Measurements from ENCODE around the gene CAND2.

The CAND2 gene

DNA sequence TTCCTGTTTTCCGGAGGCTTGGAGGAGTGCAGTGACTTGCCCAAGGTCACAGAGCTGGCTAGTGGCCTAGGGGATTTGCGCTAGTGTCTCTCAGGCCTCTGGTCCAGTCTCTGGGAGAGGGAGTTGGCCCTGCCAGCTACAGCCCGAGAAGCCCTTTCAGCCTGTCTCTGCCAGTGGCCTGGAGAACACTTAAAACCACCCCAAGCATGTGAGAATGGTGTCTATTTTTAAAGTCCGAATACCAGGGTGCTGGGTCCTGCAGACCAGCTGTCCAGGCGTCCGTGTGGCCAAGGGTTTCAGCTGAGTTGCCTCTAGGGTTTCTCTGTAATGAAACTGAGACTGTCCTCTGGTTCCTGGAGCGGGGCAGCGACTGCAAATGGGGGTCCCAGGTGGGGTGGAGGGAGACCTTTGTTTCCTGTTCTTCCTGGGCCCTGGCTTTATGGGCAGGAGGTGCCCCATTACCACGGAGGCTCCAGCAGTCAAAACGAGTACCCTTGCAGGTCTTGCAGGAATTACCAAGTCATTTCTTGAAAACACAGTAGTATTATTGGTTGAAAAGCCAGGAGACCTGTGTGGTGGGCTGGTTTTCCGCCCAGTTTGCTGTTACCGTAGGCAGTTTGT, 2.2 kb downstream of the CAND2 start:
- no peak for TF ChIP-seq ZFX (IDR thresholded peaks at IDR 0.05)
- TF ChIP-seq, protein P1, sequence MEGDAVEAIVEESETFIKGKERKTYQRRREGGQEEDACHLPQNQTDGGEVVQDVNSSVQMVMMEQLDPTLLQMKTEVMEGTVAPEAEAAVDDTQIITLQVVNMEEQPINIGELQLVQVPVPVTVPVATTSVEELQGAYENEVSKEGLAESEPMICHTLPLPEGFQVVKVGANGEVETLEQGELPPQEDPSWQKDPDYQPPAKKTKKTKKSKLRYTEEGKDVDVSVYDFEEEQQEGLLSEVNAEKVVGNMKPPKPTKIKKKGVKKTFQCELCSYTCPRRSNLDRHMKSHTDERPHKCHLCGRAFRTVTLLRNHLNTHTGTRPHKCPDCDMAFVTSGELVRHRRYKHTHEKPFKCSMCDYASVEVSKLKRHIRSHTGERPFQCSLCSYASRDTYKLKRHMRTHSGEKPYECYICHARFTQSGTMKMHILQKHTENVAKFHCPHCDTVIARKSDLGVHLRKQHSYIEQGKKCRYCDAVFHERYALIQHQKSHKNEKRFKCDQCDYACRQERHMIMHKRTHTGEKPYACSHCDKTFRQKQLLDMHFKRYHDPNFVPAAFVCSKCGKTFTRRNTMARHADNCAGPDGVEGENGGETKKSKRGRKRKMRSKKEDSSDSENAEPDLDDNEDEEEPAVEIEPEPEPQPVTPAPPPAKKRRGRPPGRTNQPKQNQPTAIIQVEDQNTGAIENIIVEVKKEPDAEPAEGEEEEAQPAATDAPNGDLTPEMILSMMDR (conservative IDR thresholded peaks at IDR 0.05), result no peak
- no peak overlapping the region for H3K27ac ChIP-seq

DNA sequence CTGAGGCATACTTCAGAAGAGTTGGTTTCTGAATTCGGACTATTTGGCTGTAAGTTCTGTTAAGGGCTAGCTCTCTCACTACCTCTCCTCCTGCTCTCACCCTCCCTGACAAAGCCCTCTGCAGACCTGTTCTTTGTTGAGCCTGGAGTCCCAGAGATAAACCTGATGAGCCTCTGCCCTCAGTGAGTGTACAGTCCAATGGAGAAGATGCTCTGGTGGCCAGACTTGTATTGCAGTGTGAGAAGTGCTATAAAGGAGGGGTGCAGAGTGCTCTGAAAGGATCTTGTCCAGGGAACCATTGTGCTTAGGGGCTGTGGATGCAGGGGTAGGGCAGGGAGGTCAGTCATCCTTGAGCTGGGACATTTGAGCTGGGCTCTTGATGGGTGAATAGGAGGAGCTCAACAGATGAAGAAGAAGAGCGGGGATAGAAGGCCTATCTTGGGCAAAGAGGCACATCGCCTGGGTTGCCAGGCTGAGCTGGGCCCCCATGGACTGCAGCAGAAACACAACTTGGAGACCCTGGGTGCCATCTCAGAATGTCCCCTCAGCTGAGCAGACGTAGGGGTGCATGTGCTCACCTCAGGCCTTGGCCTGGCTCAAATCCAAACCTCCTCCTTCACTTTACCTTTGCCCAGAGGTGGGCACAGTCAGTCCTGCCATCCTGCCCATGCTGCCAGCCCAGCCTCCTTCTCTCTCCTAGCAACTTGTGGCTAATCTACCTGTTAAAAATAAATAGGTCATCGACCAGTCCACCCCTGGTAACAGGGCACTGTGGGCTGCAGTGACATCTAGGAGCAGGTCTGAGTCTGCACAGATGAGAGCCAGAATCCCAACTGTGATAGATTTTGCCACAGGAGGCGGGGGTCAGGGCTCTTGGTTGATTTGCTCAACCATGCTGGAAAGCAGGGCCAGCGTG, 3.3 kb downstream of the CAND2 start:
- TF ChIP-seq, protein P1 (conservative IDR thresholded peaks at IDR 0.05), result no peak
- TF ChIP-seq ZFX (IDR thresholded peaks at IDR 0.05), result no peak

DNA sequence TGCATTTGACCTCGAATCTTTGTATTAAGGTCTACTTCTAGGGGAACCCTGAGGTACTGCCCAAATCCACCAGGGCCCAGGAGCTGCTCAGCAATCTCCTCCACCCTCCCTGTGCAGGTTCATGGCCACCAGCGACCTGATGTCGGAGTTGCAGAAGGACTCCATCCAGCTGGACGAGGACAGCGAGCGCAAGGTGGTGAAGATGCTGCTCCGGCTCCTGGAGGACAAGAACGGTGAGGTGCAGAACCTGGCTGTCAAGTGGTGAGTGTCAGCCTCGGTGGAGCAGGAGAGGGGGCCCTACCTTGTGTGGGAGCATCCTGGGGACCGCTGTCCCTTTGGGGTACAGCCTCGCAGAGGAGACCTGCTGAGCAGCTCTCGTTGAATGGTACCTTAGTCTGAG, 6.9 kb downstream of the CAND2 start:
- TF ChIP-seq, protein P1 (conservative IDR thresholded peaks at IDR 0.05), result no peak
- TF ChIP-seq ZFX (IDR thresholded peaks at IDR 0.05), result no peak
- H3K27ac ChIP-seq, result no peak overlapping the region

More for the DNA sequence above, 3.3 kb downstream of the CAND2 start:
- H3K27ac ChIP-seq, result no peak overlapping the region

DNA sequence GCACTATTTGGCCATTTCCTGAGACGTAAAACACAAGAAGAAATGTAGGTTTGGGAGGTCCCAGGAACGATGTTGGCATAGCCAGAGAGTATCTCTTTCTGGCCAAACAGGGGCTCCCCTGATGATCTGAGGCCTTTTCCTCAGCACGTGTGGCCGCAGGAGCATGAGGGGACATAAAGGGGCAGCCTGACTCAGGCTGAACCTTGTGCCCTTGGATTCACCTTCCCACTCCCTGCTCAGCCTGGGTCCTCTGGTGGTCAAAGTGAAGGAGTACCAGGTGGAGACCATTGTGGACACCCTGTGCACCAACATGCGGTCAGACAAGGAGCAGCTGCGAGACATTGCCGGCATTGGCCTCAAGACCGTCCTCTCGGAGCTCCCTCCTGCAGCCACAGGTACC, 10.6 kb downstream of the CAND2 start:
- H3K27ac ChIP-seq, result no peak overlapping the region
- TF ChIP-seq ZFX (IDR thresholded peaks at IDR 0.05), result no peak
- TF ChIP-seq, protein P1 (conservative IDR thresholded peaks at IDR 0.05), result no peak

DNA sequence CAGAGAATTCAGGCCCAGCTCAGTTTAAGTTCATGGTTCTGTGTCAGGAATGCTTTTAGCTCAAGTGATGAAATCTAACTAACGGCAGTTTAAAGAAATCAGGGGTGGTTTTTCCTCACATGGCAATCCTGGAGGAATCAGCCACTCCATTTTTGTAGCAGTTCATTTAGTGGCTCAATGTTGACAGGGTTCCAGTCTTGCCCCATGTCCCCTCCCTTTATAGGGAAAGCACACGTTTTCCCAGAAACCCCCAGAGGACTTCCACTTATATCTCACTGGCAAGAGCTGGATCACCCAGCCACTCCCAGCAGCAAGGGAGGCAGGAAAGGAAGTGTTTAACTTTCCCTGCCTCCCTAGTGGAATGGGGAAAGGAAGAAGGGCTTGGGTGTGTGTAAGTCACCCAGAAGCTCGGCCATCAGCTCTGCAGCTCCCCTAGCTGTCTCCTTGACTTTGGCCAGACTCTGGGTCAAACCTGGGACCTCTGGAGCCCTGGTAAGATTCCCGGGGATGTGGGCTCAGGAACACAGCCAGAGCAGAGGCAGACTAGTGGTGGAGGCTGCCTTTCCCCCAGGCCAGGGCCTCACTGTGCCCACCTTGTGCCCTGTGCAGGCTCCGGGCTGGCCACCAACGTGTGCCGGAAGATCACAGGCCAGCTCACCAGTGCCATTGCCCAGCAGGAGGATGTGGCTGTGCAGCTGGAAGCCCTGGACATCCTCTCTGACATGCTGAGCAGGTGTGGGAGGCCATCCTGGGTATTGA, 11.3 kb downstream of the CAND2 start:
- no peak overlapping the region for H3K27ac ChIP-seq
- TF ChIP-seq, protein P1 (conservative IDR thresholded peaks at IDR 0.05), result no peak
- no peak for TF ChIP-seq ZFX (IDR thresholded peaks at IDR 0.05)

DNA sequence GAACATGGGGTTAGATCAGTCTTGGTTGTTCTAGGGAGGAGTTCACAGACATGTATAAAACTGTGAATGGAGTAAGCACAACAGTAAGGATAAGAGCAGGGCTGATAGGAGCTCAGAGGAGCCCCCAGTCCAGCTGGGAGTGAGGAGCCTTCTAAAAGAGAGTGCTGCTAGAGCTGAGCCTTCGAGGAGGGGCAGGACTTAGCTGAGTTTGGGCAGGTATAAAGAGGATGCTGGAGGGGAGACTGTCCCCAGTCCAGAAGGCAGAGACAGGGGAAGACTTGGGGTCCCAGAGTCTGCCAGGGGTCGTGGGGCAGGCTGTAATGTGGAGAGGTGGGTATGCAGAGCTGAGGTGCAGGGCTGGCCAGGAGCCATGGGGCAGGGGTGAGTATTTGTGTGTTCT, 12.1 kb downstream of the CAND2 start:
- TF ChIP-seq, protein P1 (conservative IDR thresholded peaks at IDR 0.05), result no peak
- no peak for TF ChIP-seq ZFX (IDR thresholded peaks at IDR 0.05)
- no peak overlapping the region for H3K27ac ChIP-seq

Measured in C4-2B (cell line).